ENCODE results near the gene TMEM242. TPM values are rescaled to one million over a fixed set of nuclear protein-coding genes. Genes with fewer than 3 reads are reported as not detected.

The TMEM242 gene
- total and polyA plus RNA-seq, 2 donors (not counting 3 experiments of a cell fraction or from before 2014, with no cell fraction given), result 5.3 to 15.5 TPM

- Histone ChIP-seq H3K9me1 (replicated peaks; ENCODE audit: control insufficient read depth, extremely low read depth, insufficient read depth, low read length) (no peaks in the 10 kb centered on the region), H3K9me3 (replicated peaks; ENCODE audit: control insufficient read depth, insufficient read depth, low read length) (no peaks in the 10 kb centered on the region), H3K4me3 (replicated peaks in 1 of 3; ENCODE audit: insufficient read depth in 1 of 3, low read depth in 1 of 3, low read length in 3 of 3) (no peak overlapping the region), H3K4me2 (ENCODE audit: insufficient read depth, low read length) (peak overlapping the region; percentile 57), H3K9ac (replicated peaks; ENCODE audit: extremely low read depth, insufficient read depth, low read length) (no peak overlapping the region), H3K79me2 (ENCODE audit: control insufficient read depth, insufficient read depth, low read length) (no peaks in the 10 kb centered on the region), H3K27ac (ENCODE audit: insufficient read depth, low read depth, low read length) (no peak overlapping the region), H4K20me1 (replicated peaks; ENCODE audit: control insufficient read depth, extremely low read depth, insufficient read depth, low read length) (no peaks in the 10 kb centered on the region), H3K27me3 (ENCODE audit: control insufficient read depth in 2 of 2, insufficient read depth in 2 of 2, low read length in 2 of 2) (peaks cover 2 to 3% of the 10 kb centered on the region in 2 experiments), H2AFZ (ENCODE audit: low read depth, low read length) (peak overlapping the region; percentile 43), H3K4me1 (ENCODE audit: control insufficient read depth, extremely low read depth, insufficient read depth, low read length) (no peaks in the 10 kb centered on the region), H3K36me3 (ENCODE audit: control insufficient read depth in 2 of 2, extremely low read depth in 1 of 2, insufficient read depth in 2 of 2, low read length in 2 of 2) (no peaks in the 10 kb centered on the region)
- intact Hi-C loops (cut with micrococcal nuclease), result no loop called here
- FAIRE-seq (no peak), DNase-seq (ENCODE audit: low read depth, low spot score) (peak; percentile 24)
- BruUV-seq (replicated peaks), result no TSS peak
- dilution Hi-C loops (cut with MboI; ENCODE audit: extremely low pct_ligation_motif_present, low sequenced_read_pairs), result no loop called here
- POLR2A ChIA-PET, result no interaction called here
- no peak for TF ChIP-seq POLR2A (IDR thresholded peaks at IDR 0.05; ENCODE audit: low read depth, low read length)
- no peak for TF ChIP-seq GATA2 (IDR thresholded peaks at IDR 0.05; ENCODE audit: insufficient read depth, insufficient read length, low read depth, low read length)
- no peak for TF ChIP-seq POLR2AphosphoS5 (IDR thresholded peaks at IDR 0.05; ENCODE audit: insufficient read depth, low read depth, low read length)
- no peak for TF ChIP-seq EZH2 (IDR thresholded peaks at IDR 0.05; ENCODE audit: borderline replicate concordance, low read depth, low read length, severe bottlenecking)
- TF ChIP-seq FOS (IDR thresholded peaks at IDR 0.05; ENCODE audit: borderline replicate concordance, insufficient read depth, low read length), result no peak
- no peak for TF ChIP-seq MYC (IDR thresholded peaks at IDR 0.05; ENCODE audit: low read depth, low read length)
- no peak for TF ChIP-seq JUN (IDR thresholded peaks at IDR 0.05; ENCODE audit: borderline replicate concordance, insufficient read depth, insufficient read length, low read depth)
- TF ChIP-seq, protein P1, sequence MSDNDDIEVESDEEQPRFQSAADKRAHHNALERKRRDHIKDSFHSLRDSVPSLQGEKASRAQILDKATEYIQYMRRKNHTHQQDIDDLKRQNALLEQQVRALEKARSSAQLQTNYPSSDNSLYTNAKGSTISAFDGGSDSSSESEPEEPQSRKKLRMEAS (IDR thresholded peaks at IDR 0.05; ENCODE audit: insufficient read depth, insufficient read length), result no peak
- TF ChIP-seq, protein P2, sequence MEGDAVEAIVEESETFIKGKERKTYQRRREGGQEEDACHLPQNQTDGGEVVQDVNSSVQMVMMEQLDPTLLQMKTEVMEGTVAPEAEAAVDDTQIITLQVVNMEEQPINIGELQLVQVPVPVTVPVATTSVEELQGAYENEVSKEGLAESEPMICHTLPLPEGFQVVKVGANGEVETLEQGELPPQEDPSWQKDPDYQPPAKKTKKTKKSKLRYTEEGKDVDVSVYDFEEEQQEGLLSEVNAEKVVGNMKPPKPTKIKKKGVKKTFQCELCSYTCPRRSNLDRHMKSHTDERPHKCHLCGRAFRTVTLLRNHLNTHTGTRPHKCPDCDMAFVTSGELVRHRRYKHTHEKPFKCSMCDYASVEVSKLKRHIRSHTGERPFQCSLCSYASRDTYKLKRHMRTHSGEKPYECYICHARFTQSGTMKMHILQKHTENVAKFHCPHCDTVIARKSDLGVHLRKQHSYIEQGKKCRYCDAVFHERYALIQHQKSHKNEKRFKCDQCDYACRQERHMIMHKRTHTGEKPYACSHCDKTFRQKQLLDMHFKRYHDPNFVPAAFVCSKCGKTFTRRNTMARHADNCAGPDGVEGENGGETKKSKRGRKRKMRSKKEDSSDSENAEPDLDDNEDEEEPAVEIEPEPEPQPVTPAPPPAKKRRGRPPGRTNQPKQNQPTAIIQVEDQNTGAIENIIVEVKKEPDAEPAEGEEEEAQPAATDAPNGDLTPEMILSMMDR (IDR thresholded peaks at IDR 0.05; ENCODE audit: extremely low read depth in 1 of 2, insufficient read depth in 1 of 2, low read depth in 1 of 2, low read length in 2 of 2), result no peak
- CTCF ChIA-PET, result interaction anchor here (1.0 to 1.3 kb wide), 4 partner anchors 9 to 30 kb away, joined by 4 to 5 read pairs (median 4); no protein-coding TSS in a partner anchor
Measured at GRCh38 chr6:157263146-157263545, 60.2 kb downstream of the TMEM242 start.

Data from endothelial cell of umbilical vein (primary cell).